K562 (cell line): Measurements from ENCODE around the gene CPNE9. TPM values are rescaled to one million over a fixed set of nuclear protein-coding genes. Genes with fewer than 3 reads are reported as not detected.

Experiments
- ATF4 ChIP-seq: fragments of 450-650 bp; formaldehyde crosslinking; IDR thresholded peaks from 2 replicates; pipeline ENCODE4 v1.4.0; 2022; ENCODE audit warnings: mild to moderate bottlenecking, moderate library complexity
- BRD9 ChIP-seq: fragments of 450-650 bp; IDR thresholded peaks from 2 replicates; pipeline ENCODE4 v1.6.1; 2018; ENCODE audit warnings: low read depth; ENCODE audit not compliant: partially characterized antibody
- EP300 ChIP-seq: IDR thresholded peaks from 2 replicates; pipeline ENCODE4 v1.6.1; 2012; ENCODE audit warnings: low read length, improper control_type of control experiment
- HOXB6 ChIP-seq: fragments of 250-450 bp; sonication (Bioruptor Pico); IDR thresholded peaks from 2 replicates; pipeline ENCODE4 v1.5.1; 2022; ENCODE audit warnings: mild to moderate bottlenecking, borderline replicate concordance
- HSF4 ChIP-seq: fragments of 250-450 bp; sonication (Bioruptor Pico); IDR thresholded peaks from 2 replicates; pipeline ENCODE4 v2.1.2; 2022; ENCODE audit warnings: mild to moderate bottlenecking, moderate library complexity, borderline replicate concordance
- KDM1A ChIP-seq, 2 experiments: fragments of 450-650 bp; IDR thresholded peaks; 2 replicates each; pipeline ENCODE4 v1.6.1; 2016; ENCODE audit warnings: mild to moderate bottlenecking in 2 of 2
- MEIS2 ChIP-seq: fragments of 450-650 bp; IDR thresholded peaks from 2 replicates; pipeline ENCODE4 v1.6.1; 2014; ENCODE audit warnings: mild to moderate bottlenecking; ENCODE audit not compliant: partially characterized antibody
- MYBL2 ChIP-seq, 2 experiments: fragments of 450-650 bp in 1 of 2; sonication (generic) in 1 of 2; formaldehyde crosslinking in 1 of 2; IDR thresholded peaks; 2 replicates each; pipeline versions ENCODE4 v1.6.1 to v1.8.1; 2017 to 2022; ENCODE audit warnings: borderline replicate concordance in 1 of 2, inconsistent platforms in 1 of 2, low read depth in 1 of 2, mild to moderate bottlenecking in 1 of 2, missing genetic modification reagents in 1 of 2, moderate library complexity in 1 of 2
- POLR2A ChIP-seq: fragments of 450-650 bp; conservative IDR thresholded peaks from 2 replicates; pipeline ENCODE4 v1.6.1; 2016
- POLR3A ChIP-seq: IDR thresholded peaks from 2 replicates; pipeline ENCODE4 v1.6.1; 2011; ENCODE audit warnings: borderline replicate concordance, mild to moderate bottlenecking, moderate library complexity; ENCODE audit not compliant: insufficient read length, insufficient read depth; ENCODE audit errors: extremely low read depth
- SRF ChIP-seq, 2 experiments: fragments of 250-450, 450-650 bp in 1 of 2; sonication (Bioruptor Pico) in 1 of 2; sonication (generic) in 1 of 2; formaldehyde crosslinking; IDR thresholded peaks; 2 replicates each; pipeline versions ENCODE4 v1.5.0 to v1.5.1; 2020 to 2022; ENCODE audit warnings: mild to moderate bottlenecking in 1 of 2, missing genetic modification reagents in 1 of 2
- ZNF311 ChIP-seq: fragments of 250-450 bp; sonication (Bioruptor Pico); IDR thresholded peaks from 2 replicates; pipeline ENCODE4 v1.4.0; 2020; ENCODE audit warnings: mild to moderate bottlenecking, moderate library complexity
- ZNF431 ChIP-seq: sonication (generic); formaldehyde crosslinking; IDR thresholded peaks from 2 replicates; pipeline ENCODE4 v1.8.0; 2022; ENCODE audit warnings: mild to moderate bottlenecking, missing genetic modification reagents
- polyA plus RNA-seq, 8 experiments: library from polyadenylated mRNA; depleted of rRNA in 4 of 8; stranded (reverse) in 5 of 8; unstranded in 3 of 8; fragments of >200 nt; fragmentation: Nextera tagmentation in 2 of 8; fragmentation: Illumina TruSeq in 1 of 8; extraction: Ambion mirVana in 2 of 8; extraction: Trizol in 1 of 8; gene quantifications; 2 replicates each; pipeline versions ENCODE4 v1.2.1 to v1.2.3, GENCODE V29; 2011 to 2014; ENCODE audit warnings: inconsistent platforms in 1 of 8, missing spikeins in 1 of 8
- total RNA-seq, 7 experiments: library from RNA; depleted of rRNA in 6 of 7; stranded (reverse); fragments of >200 nt in 6 of 7; fragmentation: Illumina TruSeq in 2 of 7; extraction: Trizol in 2 of 7; gene quantifications; 2 replicates each; pipeline versions ENCODE4 v1.2.1 to v1.2.3, GENCODE V29; 2011 to 2021; ENCODE audit warnings: low replicate concordance in 1 of 7
- TF ChIP-seq, protein P1 (sequence below): sonication (generic); formaldehyde crosslinking; IDR thresholded peaks from 2 replicates; pipeline ENCODE4 v1.8.1; 2022; ENCODE audit warnings: missing genetic modification reagents
- TF ChIP-seq, protein P2 (sequence below), 2 experiments: fragments of 450-650 bp in 1 of 2; sonication (generic) in 1 of 2; formaldehyde crosslinking in 1 of 2; IDR thresholded peaks in 1 of 2; conservative IDR thresholded peaks in 1 of 2; 2 replicates each; pipeline versions ENCODE4 v1.6.1 to v1.8.1; 2016 to 2023; ENCODE audit warnings: mild to moderate bottlenecking in 2 of 2, moderate library complexity in 2 of 2, inconsistent platforms in 1 of 2, missing genetic modification reagents in 1 of 2
- TF ChIP-seq, protein P3 (sequence below): fragments of 250-450 bp; sonication (Bioruptor Pico); IDR thresholded peaks from 2 replicates; pipeline ENCODE4 v1.8.0; 2021; ENCODE audit warnings: moderate library complexity, mild to moderate bottlenecking, inconsistent platforms

The CPNE9 gene
- total and polyA plus RNA-seq, 9 of the 15 experiments (the other 6 are each of a cell fraction or from before 2014, with no cell fraction given), result 0.22 to 0.56 (median 0.29) TPM; not detected in 3

DNA sequence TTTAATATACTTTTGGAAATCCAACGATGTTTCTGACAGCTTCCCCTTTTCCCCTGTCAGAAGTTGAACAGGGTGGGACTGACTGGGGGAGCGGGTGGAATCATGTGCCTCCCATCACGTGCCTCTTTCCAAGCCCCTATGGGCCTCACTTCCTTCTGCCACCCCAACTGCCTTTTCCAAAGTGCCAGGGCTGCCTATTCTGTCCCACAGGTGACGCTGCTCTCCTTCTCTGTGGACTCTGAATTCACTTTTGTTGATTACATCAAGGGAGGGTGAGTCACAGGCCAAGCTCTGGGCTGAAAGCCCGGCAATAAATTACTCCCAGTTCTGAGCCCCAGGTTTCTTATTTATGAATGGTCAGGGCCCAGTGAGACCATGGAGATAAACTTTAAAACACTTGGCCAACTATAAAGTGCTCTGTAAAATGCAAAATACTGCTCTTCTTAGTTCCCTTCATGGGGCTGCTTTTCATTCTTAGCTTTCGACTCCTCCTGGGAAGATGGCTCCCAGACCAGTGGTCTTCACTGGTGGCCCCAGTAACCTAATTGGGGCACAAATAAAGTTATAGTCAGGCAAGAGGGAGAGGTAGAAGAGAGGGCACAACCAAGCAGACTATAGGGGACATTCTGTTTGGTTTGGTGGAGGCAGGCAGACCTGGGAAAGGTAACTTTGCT is 12.3 kb downstream of the CPNE9 start (continued):
- TF ChIP-seq POLR3A, result no peak
- TF ChIP-seq ATF4 (CRISPR knock-in tag), result peak; percentile 25; the same call in 1 of the 2 replicates
- TF ChIP-seq ZNF431 (CRISPR knock-in tag), result no peak
- peak; percentile 97 for TF ChIP-seq MEIS2
- TF ChIP-seq, protein P1, sequence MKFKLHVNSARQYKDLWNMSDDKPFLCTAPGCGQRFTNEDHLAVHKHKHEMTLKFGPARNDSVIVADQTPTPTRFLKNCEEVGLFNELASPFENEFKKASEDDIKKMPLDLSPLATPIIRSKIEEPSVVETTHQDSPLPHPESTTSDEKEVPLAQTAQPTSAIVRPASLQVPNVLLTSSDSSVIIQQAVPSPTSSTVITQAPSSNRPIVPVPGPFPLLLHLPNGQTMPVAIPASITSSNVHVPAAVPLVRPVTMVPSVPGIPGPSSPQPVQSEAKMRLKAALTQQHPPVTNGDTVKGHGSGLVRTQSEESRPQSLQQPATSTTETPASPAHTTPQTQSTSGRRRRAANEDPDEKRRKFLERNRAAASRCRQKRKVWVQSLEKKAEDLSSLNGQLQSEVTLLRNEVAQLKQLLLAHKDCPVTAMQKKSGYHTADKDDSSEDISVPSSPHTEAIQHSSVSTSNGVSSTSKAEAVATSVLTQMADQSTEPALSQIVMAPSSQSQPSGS (CRISPR knock-in tag), result no peak
- no peak for TF ChIP-seq HOXB6 (CRISPR knock-in tag)
- no peak for TF ChIP-seq HSF4 (CRISPR knock-in tag)
- no peak for TF ChIP-seq MYBL2 (IDR thresholded peaks at IDR 0.05; ENCODE audit: low read depth)
- no peak for TF ChIP-seq MYBL2 (CRISPR knock-in tag; IDR thresholded peaks at IDR 0.05; ENCODE audit: borderline replicate concordance)
- peak; percentile 47 to 58; a peak in 3 of 4 replicates for TF ChIP-seq KDM1A (IDR thresholded peaks at IDR 0.05)
- peak; percentile 66 for TF ChIP-seq BRD9
- TF ChIP-seq POLR2A, result no peak
- TF ChIP-seq, protein P2, sequence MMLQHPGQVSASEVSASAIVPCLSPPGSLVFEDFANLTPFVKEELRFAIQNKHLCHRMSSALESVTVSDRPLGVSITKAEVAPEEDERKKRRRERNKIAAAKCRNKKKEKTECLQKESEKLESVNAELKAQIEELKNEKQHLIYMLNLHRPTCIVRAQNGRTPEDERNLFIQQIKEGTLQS (IDR thresholded peaks at IDR 0.05), result peak; percentile 98
- TF ChIP-seq, protein P2 (CRISPR knock-in tag; conservative IDR thresholded peaks at IDR 0.05), result peak; percentile 99
- peak; percentile 79 for TF ChIP-seq EP300
- peak in 1 of 2 experiments; percentile 88; a peak in 2 of 4 replicates for TF ChIP-seq SRF (CRISPR knock-in tag; IDR thresholded peaks at IDR 0.05)
- TF ChIP-seq, protein P3, sequence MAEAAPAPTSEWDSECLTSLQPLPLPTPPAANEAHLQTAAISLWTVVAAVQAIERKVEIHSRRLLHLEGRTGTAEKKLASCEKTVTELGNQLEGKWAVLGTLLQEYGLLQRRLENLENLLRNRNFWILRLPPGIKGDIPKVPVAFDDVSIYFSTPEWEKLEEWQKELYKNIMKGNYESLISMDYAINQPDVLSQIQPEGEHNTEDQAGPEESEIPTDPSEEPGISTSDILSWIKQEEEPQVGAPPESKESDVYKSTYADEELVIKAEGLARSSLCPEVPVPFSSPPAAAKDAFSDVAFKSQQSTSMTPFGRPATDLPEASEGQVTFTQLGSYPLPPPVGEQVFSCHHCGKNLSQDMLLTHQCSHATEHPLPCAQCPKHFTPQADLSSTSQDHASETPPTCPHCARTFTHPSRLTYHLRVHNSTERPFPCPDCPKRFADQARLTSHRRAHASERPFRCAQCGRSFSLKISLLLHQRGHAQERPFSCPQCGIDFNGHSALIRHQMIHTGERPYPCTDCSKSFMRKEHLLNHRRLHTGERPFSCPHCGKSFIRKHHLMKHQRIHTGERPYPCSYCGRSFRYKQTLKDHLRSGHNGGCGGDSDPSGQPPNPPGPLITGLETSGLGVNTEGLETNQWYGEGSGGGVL (CRISPR knock-in tag), result no peak
- TF ChIP-seq ZNF311 (CRISPR knock-in tag), result no peak
